NCI-H2171 treated with DMSO at 0.1 percent for 48 hours (cell line): Measurements from ENCODE around the gene SCG3.
"Not testable (repeated sequence)": the region's sequence is repeated elsewhere in the genome, so short reads cannot be mapped to it uniquely, and the experiment has no call there.

Experiments
- DNase-seq: peaks from one replicate; lab custom pipeline; 2025; lab: John Stamatoyannopoulos, UW

SCG3 gene

DNA sequence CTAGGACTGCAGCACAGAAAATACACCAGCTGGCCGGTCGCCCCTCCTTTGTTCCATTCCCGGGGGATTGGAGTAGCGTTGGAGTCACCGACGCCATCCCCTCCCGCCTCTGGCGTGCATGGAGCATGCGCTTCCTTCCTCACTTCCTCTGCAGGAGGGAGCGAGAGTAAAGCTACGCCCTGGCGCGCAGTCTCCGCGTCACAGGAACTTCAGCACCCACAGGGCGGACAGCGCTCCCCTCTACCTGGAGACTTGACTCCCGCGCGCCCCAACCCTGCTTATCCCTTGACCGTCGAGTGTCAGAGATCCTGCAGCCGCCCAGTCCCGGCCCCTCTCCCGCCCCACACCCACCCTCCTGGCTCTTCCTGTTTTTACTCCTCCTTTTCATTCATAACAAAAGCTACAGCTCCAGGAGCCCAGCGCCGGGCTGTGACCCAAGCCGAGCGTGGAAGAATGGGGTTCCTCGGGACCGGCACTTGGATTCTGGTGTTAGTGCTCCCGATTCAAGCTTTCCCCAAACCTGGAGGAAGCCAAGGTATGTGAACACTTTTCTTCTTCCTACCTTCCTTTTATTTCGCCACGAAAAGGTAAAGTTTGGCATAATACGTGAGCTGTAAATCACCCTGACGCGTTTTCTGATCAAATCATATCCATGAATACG is at the start of gene SCG3:
Gene SCG3, plus strand, starts transcription at position 201 of the 661 bp plus-strand sequence. Its CDS starts 253 bp downstream, at position 454.
- peak; percentile 95 for DNase-seq

GRCh38 chr15:51634591-51635198 is 46.6 kb upstream of the SCG3 start:
- DNase-seq, result no peak

DNA sequence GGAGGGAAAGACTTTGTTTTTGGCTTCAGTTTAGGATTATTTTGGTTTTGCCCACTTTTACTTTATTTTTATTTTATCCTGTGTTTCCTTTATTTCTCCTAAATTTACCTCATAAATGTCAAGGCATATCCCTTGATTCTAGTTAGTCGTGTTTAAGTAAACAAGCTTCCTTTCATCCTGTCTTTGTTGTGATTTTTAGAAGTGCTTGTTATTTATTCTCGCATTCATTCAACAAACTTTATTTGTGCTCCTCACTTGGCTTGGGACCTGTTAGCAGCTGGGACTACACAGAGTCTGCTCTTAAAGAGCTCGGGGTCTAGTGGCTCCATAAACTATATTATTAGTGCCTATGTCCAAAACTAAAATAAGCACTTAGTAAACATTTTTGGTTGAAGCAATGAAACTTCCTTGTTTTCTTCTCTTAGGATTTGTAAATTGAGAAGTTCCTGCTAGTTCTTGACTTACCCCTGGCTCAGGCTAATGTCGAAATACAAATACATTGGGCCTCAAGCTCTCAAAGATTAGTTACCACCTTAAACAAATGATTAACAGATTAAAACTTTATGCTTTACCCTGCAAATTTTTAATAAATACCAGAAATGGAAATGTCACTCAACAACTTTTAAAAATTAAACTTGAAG is 39.7 kb upstream of the SCG3 start:
- DNase-seq, result no peak

- DNase-seq, result no peak
Measured at GRCh38 chr15:51642696-51643095, 38.6 kb upstream of the SCG3 start.

GRCh38 chr15:51647128-51647562 is 34.2 kb upstream of the SCG3 start:
- peak; percentile 94 for DNase-seq

- DNase-seq, result not testable (repeated sequence)
Measured at GRCh38 chr15:51648101-51648500, 33.2 kb upstream of the SCG3 start.

DNA sequence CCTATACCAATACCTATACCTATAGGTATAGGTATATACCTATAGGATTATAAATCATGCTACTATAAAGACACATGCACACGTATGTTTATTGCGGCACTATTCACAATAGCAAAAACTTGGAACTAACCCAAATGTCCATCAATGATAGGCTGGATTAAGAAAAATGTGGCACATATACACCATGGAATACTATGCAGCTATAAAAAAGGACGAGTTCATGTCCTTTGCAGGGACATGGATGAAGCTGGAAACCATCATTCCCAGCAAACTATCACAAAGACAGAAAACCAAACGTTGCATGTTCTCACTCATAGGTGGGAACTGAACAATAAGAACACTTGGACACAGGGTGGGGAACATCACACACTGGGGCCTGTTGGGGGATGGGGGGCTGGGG is 32.7 kb upstream of the SCG3 start:
- not testable (repeated sequence) for DNase-seq

DNA sequence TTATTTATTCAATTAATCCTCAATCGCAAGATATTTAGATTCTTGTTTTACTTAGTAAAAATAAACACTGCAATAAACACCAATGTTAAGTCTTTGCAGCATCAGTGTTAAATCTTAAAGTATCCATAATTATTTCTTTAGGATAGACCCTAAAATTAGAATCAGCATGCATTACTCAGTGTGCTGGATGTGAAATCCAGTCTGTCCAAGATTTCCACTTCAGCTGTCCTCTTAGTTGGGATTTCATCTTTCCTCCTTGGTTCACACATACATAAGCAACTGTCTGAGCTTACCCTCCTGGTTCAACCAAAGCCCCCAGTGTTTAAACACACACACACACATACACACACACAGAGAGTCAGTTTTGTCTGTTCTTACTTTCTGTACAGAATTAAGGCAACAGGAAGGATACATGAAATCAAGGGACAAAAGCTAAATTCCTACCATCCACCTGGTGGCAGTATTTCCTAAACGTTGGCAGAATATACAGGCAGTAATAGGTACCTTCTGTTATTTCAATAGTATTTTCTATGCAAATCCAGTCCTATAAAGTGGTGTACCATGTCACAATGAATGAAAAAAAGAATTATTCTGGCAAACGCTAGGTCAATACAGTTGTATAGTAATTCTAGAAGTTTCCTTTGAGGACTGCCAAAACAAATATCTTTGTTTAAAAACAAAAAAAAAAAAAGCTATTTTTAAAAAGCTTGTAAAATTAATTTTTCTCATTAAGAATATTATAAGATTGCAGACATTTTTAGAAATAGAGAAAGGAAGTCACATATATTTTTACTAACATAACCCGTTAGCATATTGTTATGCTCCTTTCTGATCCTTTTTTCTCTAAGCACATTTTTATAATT is 31.4 kb upstream of the SCG3 start:
- peak; percentile 93 for DNase-seq

DNA sequence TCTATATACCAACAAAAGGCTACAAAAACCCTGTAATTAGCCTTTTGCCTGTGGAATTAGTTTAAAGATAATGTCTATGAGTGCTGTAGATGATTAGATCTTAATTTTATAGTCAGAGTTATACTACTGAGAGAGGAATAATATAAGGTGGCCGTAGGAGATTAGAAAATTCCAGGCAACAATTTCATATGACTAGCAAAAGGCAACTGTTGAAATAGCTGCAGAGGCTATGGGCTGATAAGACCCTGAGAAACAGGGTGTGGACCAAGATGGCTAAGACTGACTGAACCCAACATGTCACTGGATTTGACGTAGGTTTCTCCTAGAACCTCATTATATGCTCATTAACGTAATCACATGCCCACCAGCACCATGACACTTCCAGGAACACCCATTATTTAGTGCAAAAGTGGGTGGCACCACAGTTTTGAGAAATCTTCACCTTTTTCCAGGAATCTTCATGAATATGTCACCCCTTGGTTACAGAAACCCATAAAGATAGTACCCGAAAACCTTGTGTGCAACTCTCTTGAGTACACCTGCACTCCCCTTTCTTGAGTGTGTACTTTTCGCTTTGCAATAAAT is 29.1 kb upstream of the SCG3 start:
- DNase-seq, result no peak

DNA sequence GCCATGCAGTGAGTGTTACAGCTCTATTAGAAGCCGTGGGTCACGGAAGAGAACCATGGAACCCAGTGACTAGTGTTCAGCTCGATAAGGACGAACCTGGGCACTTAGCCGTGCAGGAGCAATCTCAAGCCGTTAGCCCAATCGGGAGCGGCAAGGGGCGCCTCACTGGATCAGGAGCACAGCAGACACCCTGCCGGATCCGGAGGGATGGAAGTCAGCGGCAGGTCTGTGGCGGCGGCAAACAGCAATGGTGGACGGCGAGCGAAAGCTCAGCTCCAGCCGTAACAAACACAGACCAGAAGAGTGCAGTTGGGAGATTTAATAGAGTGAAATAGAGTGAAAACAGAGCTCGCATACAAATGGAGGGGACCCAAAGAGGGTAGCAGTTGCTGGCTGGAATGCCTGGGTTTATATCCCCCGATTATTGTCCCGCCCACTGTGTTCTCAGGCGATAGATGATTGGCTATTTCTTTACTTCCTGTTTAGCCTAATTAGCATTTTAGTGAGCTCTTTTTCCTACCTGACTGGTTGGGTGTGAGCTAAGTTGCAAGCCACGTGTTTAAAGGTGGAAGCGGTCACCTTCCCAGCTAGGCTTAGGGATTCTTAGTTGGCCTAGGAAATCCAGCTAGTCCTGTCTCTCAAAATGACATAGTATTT is 25.8 kb upstream of the SCG3 start:
- DNase-seq, result not testable (repeated sequence)

DNA sequence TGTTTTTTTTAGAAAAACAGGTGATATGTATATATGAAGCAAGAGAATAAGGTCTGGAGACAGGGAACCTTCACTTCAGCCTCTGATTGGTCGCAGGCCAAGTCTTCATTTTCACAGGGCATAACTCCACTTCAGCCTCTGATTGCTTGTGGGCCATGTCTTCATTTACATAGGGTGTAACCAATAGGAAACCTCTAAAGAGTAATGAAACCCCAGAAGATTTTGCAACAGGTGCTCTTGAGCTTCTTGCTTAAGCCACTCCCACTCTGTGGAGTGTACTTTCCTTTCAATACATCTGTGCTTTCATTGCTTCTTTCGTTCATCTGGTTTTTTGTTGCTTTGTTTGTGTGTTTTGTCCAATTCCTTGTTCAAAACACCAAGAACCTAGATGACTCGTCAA is 22.6 kb upstream of the SCG3 start:
- DNase-seq, result no peak

- no peak for DNase-seq
Measured at GRCh38 chr15:51661072-51661471, 20.2 kb upstream of the SCG3 start.

DNA sequence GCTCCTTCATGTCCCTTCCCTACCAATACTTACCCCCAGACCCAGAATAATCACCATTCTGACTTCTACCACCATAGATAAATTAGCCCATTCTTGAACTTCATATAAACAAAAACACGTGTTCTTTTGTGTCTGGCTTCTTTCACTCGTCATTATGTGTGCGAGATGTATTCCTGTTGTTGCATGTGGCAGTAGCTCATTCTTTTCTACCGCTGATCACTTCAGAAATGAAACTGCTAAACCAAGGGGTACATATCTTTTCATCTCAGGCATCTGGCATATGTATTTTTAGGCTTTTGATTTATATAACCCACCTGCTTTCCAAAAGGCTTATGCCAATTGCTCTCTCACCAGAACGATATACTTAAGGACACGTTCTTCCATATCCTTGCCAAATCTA is 13.8 kb upstream of the SCG3 start:
- DNase-seq, result peak; percentile 29

- no peak for DNase-seq
Measured at GRCh38 chr15:51668446-51668845, 12.9 kb upstream of the SCG3 start.

DNA sequence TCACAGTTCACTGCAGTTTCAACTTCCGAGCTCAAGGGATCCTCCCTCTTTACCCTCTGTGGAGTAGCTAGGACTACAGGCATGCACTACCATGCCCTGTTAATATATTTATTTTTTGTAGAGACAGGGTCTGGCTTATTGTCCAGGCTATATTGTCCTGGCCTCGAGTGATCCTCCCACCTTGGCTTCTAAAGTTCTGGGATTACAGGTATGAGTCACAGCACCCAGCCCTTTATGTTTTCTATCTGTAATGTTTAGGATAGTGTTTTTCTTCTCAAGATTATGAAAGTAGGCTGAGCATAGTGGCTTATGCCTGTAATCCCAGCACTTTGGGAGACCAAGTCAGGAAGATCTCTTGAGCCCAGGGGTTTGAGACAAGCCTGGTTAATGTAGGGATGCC is 11.9 kb upstream of the SCG3 start:
- DNase-seq, result no peak

DNA sequence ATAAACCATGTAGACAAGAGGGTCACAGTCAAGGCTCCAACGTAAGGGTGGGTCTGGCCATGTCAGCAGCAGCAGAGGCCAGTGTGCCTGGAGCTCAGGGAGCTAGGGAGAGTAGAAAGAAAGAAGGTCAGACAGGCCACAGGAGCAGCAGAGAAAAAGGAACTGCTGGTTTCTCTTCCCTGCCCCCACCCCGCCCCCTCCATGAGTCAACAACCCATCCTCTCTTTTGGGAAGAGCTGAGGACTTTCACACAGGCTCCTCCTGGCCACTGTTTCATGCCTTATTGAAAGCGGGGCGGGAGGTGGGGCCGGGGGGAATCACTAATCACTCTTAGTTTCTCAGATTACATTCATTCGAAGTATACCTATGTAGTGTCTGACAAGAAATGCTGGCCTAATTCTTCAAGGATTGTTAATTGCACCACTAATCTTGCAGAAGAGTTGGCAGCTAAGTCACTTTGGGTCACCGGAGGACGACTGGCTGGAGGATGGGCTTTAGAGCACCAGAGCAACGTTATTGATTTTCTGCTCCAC is 9.1 kb upstream of the SCG3 start:
- peak; percentile 7 for DNase-seq

DNA sequence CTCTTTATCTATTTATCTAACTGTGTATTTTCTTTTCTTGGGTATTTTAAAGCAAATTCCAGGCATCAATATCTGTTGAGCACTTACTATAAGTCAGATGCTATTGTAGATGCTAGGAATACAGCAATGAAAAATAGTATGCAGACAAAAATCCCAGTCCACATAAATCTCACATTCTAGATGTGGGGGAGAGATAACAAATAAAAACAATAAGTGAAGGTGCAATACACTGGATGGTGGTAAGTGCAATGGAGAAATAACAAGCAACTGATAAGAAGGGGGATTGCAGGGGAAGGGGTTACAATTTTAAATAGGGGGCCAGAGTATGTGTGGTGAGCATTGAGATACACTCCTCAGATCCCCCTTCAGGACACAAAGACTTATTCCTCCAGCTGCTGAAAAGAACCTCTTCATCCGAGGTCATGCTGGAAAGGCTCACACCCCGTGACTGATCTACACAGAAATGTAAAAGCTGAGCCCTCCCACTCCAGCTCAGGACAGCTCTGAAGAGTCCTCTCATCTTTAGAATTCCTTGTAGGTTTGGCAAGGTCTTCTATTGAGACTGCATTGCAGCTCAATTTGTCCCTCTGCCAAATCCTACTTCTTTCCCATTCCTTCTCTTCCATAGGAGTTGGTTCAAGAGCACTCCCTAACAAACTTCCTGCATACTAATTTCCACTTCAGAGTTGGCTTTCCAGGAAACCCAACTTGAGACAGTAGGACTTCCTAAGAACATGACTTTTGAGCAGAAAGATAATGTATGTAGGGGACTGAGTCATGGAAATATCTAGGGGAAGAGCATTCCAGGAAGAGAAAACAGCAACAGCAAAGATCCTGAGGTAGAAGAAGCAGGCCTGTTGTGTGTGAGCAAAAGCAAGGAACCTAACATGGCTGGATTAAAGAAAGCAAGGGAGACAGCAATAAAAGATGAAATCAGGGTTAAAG is 8.1 kb upstream of the SCG3 start:
- DNase-seq, result no peak

- no peak for DNase-seq
Measured at GRCh38 chr15:51675234-51675633, 6.1 kb upstream of the SCG3 start.

- DNase-seq, result no peak
Measured at GRCh38 chr15:51677021-51677420, 4.3 kb upstream of the SCG3 start.

DNA sequence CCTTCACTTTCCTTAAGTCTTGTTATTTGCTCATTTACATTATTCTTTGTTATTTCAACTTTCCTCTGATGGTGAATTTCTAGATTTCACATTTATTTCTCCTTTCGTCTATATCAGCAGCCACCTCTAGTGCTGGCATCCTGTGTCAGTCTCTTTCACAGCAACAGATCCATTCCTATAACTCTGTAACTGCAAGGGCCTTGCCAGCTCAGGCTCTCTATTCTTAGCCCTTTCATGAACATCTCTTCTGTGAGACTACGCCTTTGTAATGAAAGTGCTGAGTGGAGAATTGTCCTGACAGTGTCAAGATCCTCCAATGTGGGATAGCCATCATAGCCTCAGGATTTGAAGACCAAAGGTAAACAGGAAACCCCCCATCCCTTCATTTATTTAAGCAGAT is 3.9 kb upstream of the SCG3 start:
- no peak for DNase-seq
